ENCODE data around the gene ATCAY. TPM values are rescaled to one million over a fixed set of nuclear protein-coding genes. Genes with fewer than 3 reads are reported as not detected.
A peak's percentile ranks its signal among the peaks of the same experiment; 100 is the strongest.

Gene ATCAY
- total and polyA plus RNA-seq, 2 of the 13 experiments (the other 11 are each of a cell fraction or from before 2014, with no cell fraction given): not detected

DNA sequence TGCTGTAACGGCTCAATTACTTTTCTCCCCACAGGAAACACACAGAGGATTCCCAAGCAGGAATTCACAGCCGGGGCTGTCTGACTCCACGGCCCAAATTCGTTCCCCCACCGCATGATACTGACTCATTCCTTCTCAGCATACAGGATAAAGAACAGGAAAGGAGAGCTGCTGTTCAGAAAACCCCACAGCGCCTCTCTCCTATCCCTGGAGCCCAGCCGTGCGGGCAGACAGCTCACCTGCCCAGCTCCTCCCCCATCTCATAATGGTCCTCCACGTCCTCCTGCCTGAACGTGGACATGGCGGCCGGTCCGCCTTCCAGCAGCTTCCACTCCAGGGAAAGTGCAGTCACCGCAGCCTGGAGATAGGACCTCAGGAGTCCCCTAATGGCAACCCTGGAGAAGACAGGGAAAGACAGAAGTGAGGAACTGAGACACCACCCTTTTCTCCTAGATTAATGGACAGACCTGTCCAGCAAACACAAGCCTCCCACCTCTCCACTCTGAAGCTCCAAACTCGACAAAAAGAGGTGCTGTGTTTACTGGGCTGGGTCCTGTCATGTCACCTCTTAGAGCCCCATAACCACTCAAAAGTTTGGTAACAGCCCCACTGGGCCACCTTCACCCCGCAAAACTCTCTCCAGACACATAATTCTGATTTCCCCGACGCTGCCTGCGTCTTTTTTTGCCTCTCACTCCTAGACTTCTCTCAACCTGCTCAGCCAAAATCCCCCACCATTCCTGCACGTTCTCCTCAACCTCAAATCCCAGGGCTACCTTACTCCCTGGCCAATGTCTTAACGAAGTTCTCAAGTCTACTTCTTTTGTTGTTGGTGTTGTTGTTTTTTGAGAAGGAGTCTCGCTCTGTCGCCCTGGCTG lies 89.2 kb downstream of the ATCAY start:
- intact Hi-C loops (cut with micrococcal nuclease; ENCODE audit: unreplicated experiment) (loop anchor here (5.0 kb wide), 1 partner anchor 112 kb away; no protein-coding TSS in a partner anchor), in situ Hi-C loops (cut with HindIII; ENCODE audit: extremely low pct_ligation_motif_present, low pct_unique_long_range_greater_than_20kb) (no loop called here)
- Histone ChIP-seq H3K4me3 (replicated peaks in 1 of 3; ENCODE audit: insufficient read depth in 1 of 3, low read depth in 2 of 3, low read length in 3 of 3) (peak overlapping the region; percentile 95 to 98 (median 97)), H3K9me3 (ENCODE audit: low read length) (no peaks in the 10 kb centered on the region), H4K20me1 (ENCODE audit: insufficient read depth, low read length) (peaks cover 16% of the 10 kb centered on the region), H3K4me2 (ENCODE audit: low read depth, low read length) (peak overlapping the region; percentile 95), H3K36me3 (replicated peaks in 1 of 2; ENCODE audit: control insufficient read depth in 1 of 2, insufficient read depth in 2 of 2, low read length in 2 of 2) (peaks cover 13 to 24% of the 10 kb centered on the region in 2 experiments; a peak in 4 of 5 replicates), H3K79me2 (ENCODE audit: insufficient read depth, low read length) (peaks cover 26% of the 10 kb centered on the region), H3K27me3 (ENCODE audit: control insufficient read depth in 1 of 2, insufficient read depth in 2 of 2, low read length in 2 of 2) (no peaks in the 10 kb centered on the region; a peak in 1 of 5 replicates), H3K4me1 (ENCODE audit: insufficient read depth, low read length) (peaks cover 28% of the 10 kb centered on the region), H3K9ac (ENCODE audit: insufficient read depth, low read depth, low read length) (peak overlapping the region; percentile 94), H2AFZ (ENCODE audit: low read length) (no peak overlapping the region), H3K27ac (ENCODE audit: extremely low read length, insufficient read depth, low read length) (peak overlapping the region; percentile 72)
- TSS peak; percentile 60 for BruUV-seq (replicated peaks)
- POLR2A ChIA-PET: interaction anchor here (1.0 to 3.4 kb wide), 8 partner anchors 9 to 207 kb away, joined by 3 to 56 read pairs (median 10); partner anchors contain the start of genes EEF2 and MRPL54
- CTCF ChIA-PET (ENCODE audit: low intra/inter-chr PET ratio, low total read pairs): no interaction called here
- no peak for FAIRE-seq
- WGBS (ENCODE audit: low lambda C conversion rate): 23% methylated on average over 20 of the region's 23 CpGs
- peak; percentile 54 for DNase-seq (ENCODE audit: low spot score)
- peak; percentile 8 for ATAC-seq
- peak; percentile 30; the same call in 1 of the 2 replicates for TF ChIP-seq SAP130 (CRISPR knock-in tag; IDR thresholded peaks at IDR 0.05; ENCODE audit: low read depth)
- no peak for TF ChIP-seq ZNF878 (CRISPR knock-in tag; IDR thresholded peaks at IDR 0.05)
- 0 out of 2 replicates have a peak, but pooled peaks have one; percentile 60 for TF ChIP-seq ZNF792 (CRISPR knock-in tag; IDR thresholded peaks at IDR 0.05)
- TF ChIP-seq SNAPC5 (CRISPR knock-in tag; IDR thresholded peaks at IDR 0.05; ENCODE audit: borderline replicate concordance): 0 out of 2 replicates have a peak, but pooled peaks have one; percentile 22
- peak; percentile 37; the same call in 1 of the 2 replicates for TF ChIP-seq ZBTB38 (CRISPR knock-in tag; IDR thresholded peaks at IDR 0.05)
- TF ChIP-seq ZBTB4 (CRISPR knock-in tag; IDR thresholded peaks at IDR 0.05; ENCODE audit: borderline replicate concordance): 0 out of 2 replicates have a peak, but pooled peaks have one; percentile 26
- TF ChIP-seq MAX (IDR thresholded peaks at IDR 0.05): 0 out of 2 replicates have a peak, but pooled peaks have one; percentile 12
- TF ChIP-seq, protein P1, sequence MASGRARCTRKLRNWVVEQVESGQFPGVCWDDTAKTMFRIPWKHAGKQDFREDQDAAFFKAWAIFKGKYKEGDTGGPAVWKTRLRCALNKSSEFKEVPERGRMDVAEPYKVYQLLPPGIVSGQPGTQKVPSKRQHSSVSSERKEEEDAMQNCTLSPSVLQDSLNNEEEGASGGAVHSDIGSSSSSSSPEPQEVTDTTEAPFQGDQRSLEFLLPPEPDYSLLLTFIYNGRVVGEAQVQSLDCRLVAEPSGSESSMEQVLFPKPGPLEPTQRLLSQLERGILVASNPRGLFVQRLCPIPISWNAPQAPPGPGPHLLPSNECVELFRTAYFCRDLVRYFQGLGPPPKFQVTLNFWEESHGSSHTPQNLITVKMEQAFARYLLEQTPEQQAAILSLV (CRISPR knock-in tag; IDR thresholded peaks at IDR 0.05; ENCODE audit: borderline replicate concordance): 0 out of 2 replicates have a peak, but pooled peaks have one; percentile 34
- 0 out of 2 replicates have a peak, but pooled peaks have one; percentile 21 for TF ChIP-seq ZNF558 (CRISPR knock-in tag; IDR thresholded peaks at IDR 0.05; ENCODE audit: borderline replicate concordance)
- TF ChIP-seq ZMAT5 (CRISPR knock-in tag; IDR thresholded peaks at IDR 0.05; ENCODE audit: borderline replicate concordance, low read depth): no peak
- TF ChIP-seq TEAD2 (CRISPR knock-in tag; IDR thresholded peaks at IDR 0.05): no peak
- TF ChIP-seq, protein P2, sequence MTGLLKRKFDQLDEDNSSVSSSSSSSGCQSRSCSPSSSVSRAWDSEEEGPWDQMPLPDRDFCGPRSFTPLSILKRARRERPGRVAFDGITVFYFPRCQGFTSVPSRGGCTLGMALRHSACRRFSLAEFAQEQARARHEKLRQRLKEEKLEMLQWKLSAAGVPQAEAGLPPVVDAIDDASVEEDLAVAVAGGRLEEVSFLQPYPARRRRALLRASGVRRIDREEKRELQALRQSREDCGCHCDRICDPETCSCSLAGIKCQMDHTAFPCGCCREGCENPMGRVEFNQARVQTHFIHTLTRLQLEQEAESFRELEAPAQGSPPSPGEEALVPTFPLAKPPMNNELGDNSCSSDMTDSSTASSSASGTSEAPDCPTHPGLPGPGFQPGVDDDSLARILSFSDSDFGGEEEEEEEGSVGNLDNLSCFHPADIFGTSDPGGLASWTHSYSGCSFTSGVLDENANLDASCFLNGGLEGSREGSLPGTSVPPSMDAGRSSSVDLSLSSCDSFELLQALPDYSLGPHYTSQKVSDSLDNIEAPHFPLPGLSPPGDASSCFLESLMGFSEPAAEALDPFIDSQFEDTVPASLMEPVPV (CRISPR knock-in tag; IDR thresholded peaks at IDR 0.05): 0 out of 2 replicates have a peak, but pooled peaks have one; percentile 35
- no peak; the same call in 1 of the 2 replicates for TF ChIP-seq STAG1 (CRISPR knock-in tag; IDR thresholded peaks at IDR 0.05)
- 0 out of 2 replicates have a peak, but pooled peaks have one; percentile 25 for TF ChIP-seq MYNN (CRISPR knock-in tag; IDR thresholded peaks at IDR 0.05; ENCODE audit: low read depth)
- TF ChIP-seq ZNF501 (CRISPR knock-in tag; IDR thresholded peaks at IDR 0.05): peak; percentile 52; the same call in 1 of the 2 replicates
